DOHH2 (cell line): ENCODE data around the gene MAGI3.

Source experiments
- CTCF ChIP-seq: fragments of 200-600 bp; sonication (generic); IDR thresholded peaks from one replicate; pipeline ENCODE4 v1.5.1; 2014; ENCODE audit warnings: antibody characterized with exemption, mild to moderate bottlenecking, low read depth, low read length; ENCODE audit not compliant: poor library complexity, severe bottlenecking
- EZH2phosphoT487 ChIP-seq: fragments of 200-600 bp; sonication (generic); IDR thresholded peaks from 2 replicates; pipeline ENCODE4 v1.6.1; 2017; ENCODE audit warnings: borderline replicate concordance, mild to moderate bottlenecking, antibody characterized with exemption, low read length, moderate library complexity, mixed read lengths

- TF ChIP-seq CTCF (no peak), EZH2phosphoT487 (no peak)
Observed at GRCh38 chr1:113399062-113399583, 8.8 kb downstream of the MAGI3 start.
